ENCODE data around the gene CNTNAP2. TPM values are rescaled to one million over a fixed set of nuclear protein-coding genes. Genes with fewer than 3 reads are reported as not detected.

CNTNAP2 gene
- total and polyA plus RNA-seq, 12 donors: 0.07 to 0.77 (median 0.24) TPM

GRCh38 chr7:147276783-147277370 lies 1160.3 kb downstream of the CNTNAP2 start:
- Histone ChIP-seq H3K27ac (no peak overlapping the region), H3K9me3 (peaks cover 0 to 25% (median 0%) of the 10 kb centered on the region in 11 donors), H3K36me3 (no peaks in the 10 kb centered on the region), H3K4me1 (no peaks in the 10 kb centered on the region), H3K27me3 (no peaks in the 10 kb centered on the region), H3K4me3 (no peak overlapping the region)
- intact Hi-C loops (cut with DNase I): no loop called here
- ATAC-seq (no peak), DNase-seq (no peak)
- WGBS, 2 donors: 73 to 79% methylated on average over 6 of the region's 6 CpGs
- TF ChIP-seq CTCF (IDR thresholded peaks at IDR 0.05): no peak

- Histone ChIP-seq H3K36me3 (no peaks in the 10 kb centered on the region), H3K4me1 (no peaks in the 10 kb centered on the region), H3K9me3 (peaks cover 0 to 13% (median 0%) of the 10 kb centered on the region in 11 donors), H3K27ac (no peak overlapping the region), H3K27me3 (no peaks in the 10 kb centered on the region), H3K4me3 (no peak overlapping the region)
- 73 to 85% methylated on average over 4 of the region's 4 CpGs for WGBS, 2 donors
- intact Hi-C loops (cut with DNase I): no loop called here
- DNase-seq (no peak), ATAC-seq (no peak)
- no peak for TF ChIP-seq CTCF (IDR thresholded peaks at IDR 0.05)
Observed at GRCh38 chr7:147279514-147279913, 1162.9 kb downstream of the CNTNAP2 start.

GRCh38 chr7:147279964-147280374 lies 1163.4 kb downstream of the CNTNAP2 start:
- Histone ChIP-seq H3K27me3 (no peaks in the 10 kb centered on the region), H3K4me1 (no peaks in the 10 kb centered on the region), H3K4me3 (no peak overlapping the region), H3K36me3 (no peaks in the 10 kb centered on the region), H3K9me3 (peaks cover 0 to 8% (median 0%) of the 10 kb centered on the region in 11 donors), H3K27ac (no peak overlapping the region)
- ATAC-seq (no peak), DNase-seq (no peak)
- intact Hi-C loops (cut with DNase I): loop anchor here in 1 of 10 donors (2.0 kb wide), 1 partner anchor 829 kb away; no protein-coding TSS in a partner anchor
- TF ChIP-seq CTCF (IDR thresholded peaks at IDR 0.05): no peak
- WGBS, 2 donors: 72 to 73% methylated on average over 2 of the region's 2 CpGs

- ATAC-seq (no peak), DNase-seq (no peak)
- no peak overlapping the region for H3K4me3 ChIP-seq
- TF ChIP-seq CTCF (IDR thresholded peaks at IDR 0.05): no peak
- no peaks in the 10 kb centered on the region for H3K9me3 ChIP-seq
- H3K36me3 ChIP-seq: no peaks in the 10 kb centered on the region
- intact Hi-C loops (cut with DNase I): no loop called here
- no peaks in the 10 kb centered on the region for H3K27me3 ChIP-seq
- no peaks in the 10 kb centered on the region for H3K4me1 ChIP-seq
- H3K27ac ChIP-seq: no peak overlapping the region
Observed at GRCh38 chr7:147282204-147282603, 1165.6 kb downstream of the CNTNAP2 start.

Measured in heart right ventricle (tissue), 16 donors.